ENCODE measurements around the gene TMC4.

The TMC4 gene

GRCh38 chr19:54128796-54129616, 44.0 kb downstream of the TMC4 start:
- Mint-ChIP-seq H3K4me1 (no peaks in the 10 kb centered on the region), H3K9me3 (no peaks in the 10 kb centered on the region), H3K4me3 (no peak overlapping the region), H3K36me3 (peaks cover 31 to 53% of the 10 kb centered on the region in 2 donors), H3K27me3 (no peaks in the 10 kb centered on the region), H3K27ac (no peak overlapping the region)
- ATAC-seq (replicated peaks) = no peak
- no peak for DNase-seq

- H3K27ac Mint-ChIP-seq = no peak overlapping the region
- DNase-seq (no peak), ATAC-seq (replicated peaks) (no peak)
- no peaks in the 10 kb centered on the region for H3K4me1 Mint-ChIP-seq
- no peak overlapping the region for H3K4me3 Mint-ChIP-seq
- H3K9me3 Mint-ChIP-seq = no peaks in the 10 kb centered on the region
- peaks cover 36 to 55% of the 10 kb centered on the region in 2 donors for H3K36me3 Mint-ChIP-seq
- no peaks in the 10 kb centered on the region for H3K27me3 Mint-ChIP-seq
These were observed 44.6 kb downstream of the TMC4 start for GRCh38 chr19:54128441-54128725.

GRCh38 chr19:54127688-54128440, 45.1 kb downstream of the TMC4 start:
- Mint-ChIP-seq H3K27me3 (no peaks in the 10 kb centered on the region), H3K4me3 (no peak overlapping the region), H3K36me3 (peaks cover 41 to 60% of the 10 kb centered on the region in 2 donors), H3K4me1 (no peaks in the 10 kb centered on the region), H3K9me3 (no peaks in the 10 kb centered on the region), H3K27ac (no peak overlapping the region)
- no peak for ATAC-seq (replicated peaks)
- DNase-seq = no peak

- Mint-ChIP-seq H3K27ac (no peak overlapping the region), H3K9me3 (no peaks in the 10 kb centered on the region), H3K27me3 (no peaks in the 10 kb centered on the region), H3K4me3 (no peak overlapping the region), H3K36me3 (peaks cover 47 to 67% of the 10 kb centered on the region in 2 donors), H3K4me1 (no peaks in the 10 kb centered on the region)
- ATAC-seq (replicated peaks) (no peak), DNase-seq (no peak)
These were observed 47.2 kb downstream of the TMC4 start for GRCh38 chr19:54125713-54126112.

- peaks cover 55 to 73% of the 10 kb centered on the region in 2 donors for H3K36me3 Mint-ChIP-seq
- no peaks in the 10 kb centered on the region for H3K9me3 Mint-ChIP-seq
- no peaks in the 10 kb centered on the region for H3K27me3 Mint-ChIP-seq
- DNase-seq (no peak), ATAC-seq (replicated peaks) (no peak)
- H3K4me3 Mint-ChIP-seq = no peak overlapping the region
- H3K4me1 Mint-ChIP-seq = peaks cover 0 to 6% of the 10 kb centered on the region in 2 donors
- no peak overlapping the region for H3K27ac Mint-ChIP-seq
These were observed 48.6 kb downstream of the TMC4 start for GRCh38 chr19:54124393-54124792.

- Mint-ChIP-seq H3K9me3 (no peaks in the 10 kb centered on the region), H3K4me1 (peaks cover 0 to 6% of the 10 kb centered on the region in 2 donors), H3K27me3 (no peaks in the 10 kb centered on the region), H3K27ac (no peak overlapping the region), H3K36me3 (peaks cover 54 to 67% of the 10 kb centered on the region in 2 donors), H3K4me3 (no peak overlapping the region)
- DNase-seq = no peak
- no peak for ATAC-seq (replicated peaks)
These were observed 49.3 kb downstream of the TMC4 start for GRCh38 chr19:54123682-54124081.

- Mint-ChIP-seq H3K4me1 (peaks cover 11 to 23% of the 10 kb centered on the region in 2 donors), H3K9me3 (no peaks in the 10 kb centered on the region), H3K36me3 (peaks cover 47 to 62% of the 10 kb centered on the region in 2 donors), H3K27me3 (no peaks in the 10 kb centered on the region), H3K4me3 (no peak overlapping the region), H3K27ac (no peak overlapping the region)
- no peak for ATAC-seq (replicated peaks)
- no peak for DNase-seq
These were observed 51.7 kb downstream of the TMC4 start for GRCh38 chr19:54121259-54121658.

- H3K4me1 Mint-ChIP-seq = peaks cover 24 to 47% of the 10 kb centered on the region in 2 donors
These were observed 57.6 kb downstream of the TMC4 start, which contains the start of the genes PRPF31 and TFPT for GRCh38 chr19:54115109-54116063. PRPF31 (plus strand) TSS chr19:54115754; CDS start chr19:54118279, 2,525 bp downstream. TFPT (minus strand) TSS chr19:54115657; CDS start chr19:54115269, 388 bp downstream.

GRCh38 chr19:54114340-54115108, 58.4 kb downstream of the TMC4 start:
- DNase-seq = no peak
- Mint-ChIP-seq H3K4me1 (peaks cover 26 to 46% of the 10 kb centered on the region in 2 donors), H3K27me3 (no peaks in the 10 kb centered on the region), H3K4me3 (peak overlapping the region; percentile 87 to 93), H3K27ac (peak overlapping the region; percentile 95), H3K36me3 (peaks cover 22 to 47% of the 10 kb centered on the region in 2 donors), H3K9me3 (no peaks in the 10 kb centered on the region)
- peak; percentile 38 to 47 for ATAC-seq (replicated peaks)

More at GRCh38 chr19:54115109-54116063, 57.6 kb downstream of the TMC4 start, which contains the start of the genes PRPF31 and TFPT:
- Mint-ChIP-seq H3K9me3 (no peaks in the 10 kb centered on the region), H3K27ac (peak within 1 kb of the TSS; percentile 95), H3K27me3 (no peaks in the 10 kb centered on the region), H3K4me3 (peak within 1 kb of the TSS; percentile 87 to 93), H3K36me3 (peaks cover 26 to 46% of the 10 kb centered on the region in 2 donors)
- DNase-seq (peak; percentile 94), ATAC-seq (replicated peaks) (peak; percentile 94)

All from stimulated activated naive B cell treated with anti-CD40 and anti-IgM and Interleukin-4, amounts not matched to agents 10 μg/mL and 1 μg/mL and 100 μg/mL, for 72 hours (primary cell).